Neural cell (in vitro differentiated cells): ENCODE results near the gene GUCA2A. TPM values are rescaled to one million over a fixed set of nuclear protein-coding genes. Genes with fewer than 3 reads are reported as not detected.

Experiments used
- H2AFZ ChIP-seq: fragments of 200-600, 300-800 bp; sonication (generic), shearing (Covaris generic); 2 replicates; pipeline ENCODE4 v1.6.0; 2014; ENCODE audit warnings: low read depth, mild to moderate bottlenecking, antibody characterized with exemption, low read length, moderate library complexity
- H3F3A ChIP-seq: fragments of 200-600 bp; shearing (Covaris generic); 2 replicates; pipeline ENCODE4 v1.6.1; 2016; ENCODE audit warnings: mild to moderate bottlenecking, moderate library complexity, mixed read lengths, antibody characterized with exemption, low read length; ENCODE audit not compliant: insufficient read depth, poor library complexity, severe bottlenecking
- H3K27ac ChIP-seq: fragments of 200-600, 300-800 bp; sonication (generic), shearing (Covaris generic); 2 replicates; pipeline ENCODE4 v1.5.1; 2014; ENCODE audit warnings: mild to moderate bottlenecking, low read length, moderate library complexity
- H3K27me3 ChIP-seq: fragments of 300-800, 200-600 bp; sonication (generic), shearing (Covaris generic); 2 replicates; pipeline ENCODE4 v1.6.0; 2014; ENCODE audit warnings: mild to moderate bottlenecking, low read depth, low read length, moderate library complexity; ENCODE audit not compliant: insufficient read depth
- H3K36me3 ChIP-seq: fragments of 300-800, 200-600 bp; sonication (generic), shearing (Covaris generic); 2 replicates; pipeline ENCODE4 v1.5.1; 2014; ENCODE audit warnings: mild to moderate bottlenecking, antibody characterized with exemption, low read length, moderate library complexity; ENCODE audit not compliant: insufficient read depth
- H3K4me2 ChIP-seq: fragments of 300-800, 200-600 bp; sonication (generic), shearing (Covaris generic); 2 replicates; pipeline ENCODE4 v1.6.0; 2014; ENCODE audit warnings: mild to moderate bottlenecking, low read length
- H3K4me3 ChIP-seq: fragments of 300-800, 200-600 bp; sonication (generic), shearing (Covaris generic); 2 replicates; pipeline ENCODE4 v1.5.1; 2014; ENCODE audit warnings: mild to moderate bottlenecking, low read length, moderate library complexity
- H3K79me2 ChIP-seq: fragments of 200-600 bp; shearing (Covaris generic); replicated peaks from 2 replicates; pipeline ENCODE4 v1.6.0; 2014; ENCODE audit warnings: mild to moderate bottlenecking, low read length, moderate library complexity; ENCODE audit not compliant: insufficient read depth
- H3K9ac ChIP-seq: fragments of 300-800, 200-600 bp; sonication (generic), shearing (Covaris generic); 2 replicates; pipeline ENCODE4 v1.6.1; 2016; ENCODE audit warnings: mild to moderate bottlenecking, low read length, mixed read lengths
- H3K9me2 ChIP-seq: fragments of 200-600 bp; shearing (Covaris generic); 2 replicates; pipeline ENCODE4 v1.6.1; 2016; ENCODE audit warnings: mild to moderate bottlenecking, low read length, mixed read lengths; ENCODE audit not compliant: insufficient read depth
- H3K9me3 ChIP-seq: fragments of 200-600, 300-800 bp; sonication (generic), shearing (Covaris generic); 2 replicates; pipeline ENCODE4 v1.6.1; 2016; ENCODE audit warnings: mild to moderate bottlenecking, mixed run types, low read length, moderate library complexity, mixed read lengths
- H4K20me1 ChIP-seq: fragments of 200-600 bp; shearing (Covaris generic); 2 replicates; pipeline ENCODE4 v1.6.1; 2016; ENCODE audit warnings: mild to moderate bottlenecking, mixed run types; ENCODE audit not compliant: insufficient read depth
- EP300 ChIP-seq: fragments of 450-650 bp; conservative IDR thresholded peaks from 2 replicates; pipeline ENCODE4 v1.6.1; 2014; ENCODE audit warnings: antibody characterized with exemption, mild to moderate bottlenecking, moderate library complexity; ENCODE audit not compliant: poor library complexity, severe bottlenecking
- EZH2 ChIP-seq: fragments of 200-600, 300-800 bp; shearing (Covaris generic), sonication (generic); IDR thresholded peaks from 2 replicates; pipeline ENCODE4 v1.6.1; 2014; ENCODE audit warnings: antibody characterized with exemption, low read length, borderline replicate concordance, mild to moderate bottlenecking; ENCODE audit not compliant: insufficient read depth, poor library complexity, severe bottlenecking
- MXI1 ChIP-seq: fragments of 450-650 bp; conservative IDR thresholded peaks from 2 replicates; pipeline ENCODE4 v1.6.1; 2014; ENCODE audit warnings: antibody characterized with exemption, mild to moderate bottlenecking; ENCODE audit not compliant: poor library complexity, severe bottlenecking
- POLR2AphosphoS5 ChIP-seq: IDR thresholded peaks from 2 replicates; pipeline ENCODE4 v1.6.1; 2012
- RAD21 ChIP-seq: fragments of 450-650 bp; conservative IDR thresholded peaks from 2 replicates; pipeline ENCODE4 v1.6.1; 2014; ENCODE audit warnings: antibody characterized with exemption, mild to moderate bottlenecking, moderate library complexity
- SMC3 ChIP-seq: fragments of 450-650 bp; conservative IDR thresholded peaks from 2 replicates; pipeline ENCODE4 v1.6.1; 2014; ENCODE audit warnings: antibody characterized with exemption, mild to moderate bottlenecking, moderate library complexity; ENCODE audit not compliant: poor library complexity
- TAF1 ChIP-seq: IDR thresholded peaks from 2 replicates; pipeline ENCODE4 v1.6.1; 2012; ENCODE audit warnings: low read depth
- polyA plus RNA-seq: library from polyadenylated mRNA; depleted of rRNA; stranded (reverse); fragments of >200 nt; gene quantifications from 2 replicates; pipeline ENCODE4 v1.2.3, GENCODE V29; 2014
- TF ChIP-seq, protein P1 (sequence below): fragments of 450-650 bp; IDR thresholded peaks from 2 replicates; pipeline ENCODE4 v1.5.1; 2014; ENCODE audit warnings: antibody characterized with exemption, mild to moderate bottlenecking, moderate library complexity; ENCODE audit not compliant: poor library complexity, severe bottlenecking
- TF ChIP-seq, protein P2 (sequence below): IDR thresholded peaks from 2 replicates; pipeline ENCODE4 v1.6.1; 2012; ENCODE audit warnings: borderline replicate concordance

Gene GUCA2A
- polyA plus RNA-seq, 1 donor from 2014 or later, result not detected

DNA sequence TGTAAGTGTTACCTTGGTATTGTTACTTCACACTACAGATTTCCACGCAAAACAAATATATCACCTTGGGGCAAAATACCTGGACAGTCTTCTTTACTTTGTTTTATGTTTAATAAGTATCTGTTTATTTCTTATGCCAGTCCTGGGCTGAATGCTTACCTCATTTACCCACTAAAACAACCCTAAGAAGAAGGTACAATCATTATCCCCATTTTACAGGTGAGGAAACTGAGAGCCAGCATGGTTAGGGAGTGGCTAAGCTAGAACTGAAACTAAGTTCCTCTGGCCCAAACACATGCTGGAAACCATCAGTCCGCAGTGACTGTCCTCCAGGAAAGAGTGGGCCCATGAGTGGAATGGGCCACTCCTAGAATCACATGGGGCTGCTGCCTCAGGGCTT is 24.4 kb downstream of the GUCA2A start:
- no peak for TF ChIP-seq EZH2
- TF ChIP-seq RAD21, result no peak
- TF ChIP-seq, protein P1, sequence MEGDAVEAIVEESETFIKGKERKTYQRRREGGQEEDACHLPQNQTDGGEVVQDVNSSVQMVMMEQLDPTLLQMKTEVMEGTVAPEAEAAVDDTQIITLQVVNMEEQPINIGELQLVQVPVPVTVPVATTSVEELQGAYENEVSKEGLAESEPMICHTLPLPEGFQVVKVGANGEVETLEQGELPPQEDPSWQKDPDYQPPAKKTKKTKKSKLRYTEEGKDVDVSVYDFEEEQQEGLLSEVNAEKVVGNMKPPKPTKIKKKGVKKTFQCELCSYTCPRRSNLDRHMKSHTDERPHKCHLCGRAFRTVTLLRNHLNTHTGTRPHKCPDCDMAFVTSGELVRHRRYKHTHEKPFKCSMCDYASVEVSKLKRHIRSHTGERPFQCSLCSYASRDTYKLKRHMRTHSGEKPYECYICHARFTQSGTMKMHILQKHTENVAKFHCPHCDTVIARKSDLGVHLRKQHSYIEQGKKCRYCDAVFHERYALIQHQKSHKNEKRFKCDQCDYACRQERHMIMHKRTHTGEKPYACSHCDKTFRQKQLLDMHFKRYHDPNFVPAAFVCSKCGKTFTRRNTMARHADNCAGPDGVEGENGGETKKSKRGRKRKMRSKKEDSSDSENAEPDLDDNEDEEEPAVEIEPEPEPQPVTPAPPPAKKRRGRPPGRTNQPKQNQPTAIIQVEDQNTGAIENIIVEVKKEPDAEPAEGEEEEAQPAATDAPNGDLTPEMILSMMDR, result no peak
- TF ChIP-seq, protein P2, sequence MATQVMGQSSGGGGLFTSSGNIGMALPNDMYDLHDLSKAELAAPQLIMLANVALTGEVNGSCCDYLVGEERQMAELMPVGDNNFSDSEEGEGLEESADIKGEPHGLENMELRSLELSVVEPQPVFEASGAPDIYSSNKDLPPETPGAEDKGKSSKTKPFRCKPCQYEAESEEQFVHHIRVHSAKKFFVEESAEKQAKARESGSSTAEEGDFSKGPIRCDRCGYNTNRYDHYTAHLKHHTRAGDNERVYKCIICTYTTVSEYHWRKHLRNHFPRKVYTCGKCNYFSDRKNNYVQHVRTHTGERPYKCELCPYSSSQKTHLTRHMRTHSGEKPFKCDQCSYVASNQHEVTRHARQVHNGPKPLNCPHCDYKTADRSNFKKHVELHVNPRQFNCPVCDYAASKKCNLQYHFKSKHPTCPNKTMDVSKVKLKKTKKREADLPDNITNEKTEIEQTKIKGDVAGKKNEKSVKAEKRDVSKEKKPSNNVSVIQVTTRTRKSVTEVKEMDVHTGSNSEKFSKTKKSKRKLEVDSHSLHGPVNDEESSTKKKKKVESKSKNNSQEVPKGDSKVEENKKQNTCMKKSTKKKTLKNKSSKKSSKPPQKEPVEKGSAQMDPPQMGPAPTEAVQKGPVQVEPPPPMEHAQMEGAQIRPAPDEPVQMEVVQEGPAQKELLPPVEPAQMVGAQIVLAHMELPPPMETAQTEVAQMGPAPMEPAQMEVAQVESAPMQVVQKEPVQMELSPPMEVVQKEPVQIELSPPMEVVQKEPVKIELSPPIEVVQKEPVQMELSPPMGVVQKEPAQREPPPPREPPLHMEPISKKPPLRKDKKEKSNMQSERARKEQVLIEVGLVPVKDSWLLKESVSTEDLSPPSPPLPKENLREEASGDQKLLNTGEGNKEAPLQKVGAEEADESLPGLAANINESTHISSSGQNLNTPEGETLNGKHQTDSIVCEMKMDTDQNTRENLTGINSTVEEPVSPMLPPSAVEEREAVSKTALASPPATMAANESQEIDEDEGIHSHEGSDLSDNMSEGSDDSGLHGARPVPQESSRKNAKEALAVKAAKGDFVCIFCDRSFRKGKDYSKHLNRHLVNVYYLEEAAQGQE, result no peak
- no peak for TF ChIP-seq TAF1
- TF ChIP-seq SMC3, result no peak
- TF ChIP-seq EP300, result no peak
- TF ChIP-seq POLR2AphosphoS5, result no peak
- TF ChIP-seq MXI1, result no peak
- Histone ChIP-seq H3K4me2 (no peak overlapping the region), H3K9ac (no peak overlapping the region), H3F3A (no peaks in the 10 kb centered on the region), H3K9me3 (no peaks in the 10 kb centered on the region), H3K9me2 (no peaks in the 10 kb centered on the region), H3K36me3 (no peaks in the 10 kb centered on the region), H3K27ac (no peak overlapping the region), H4K20me1 (no peaks in the 10 kb centered on the region), H3K27me3 (no peaks in the 10 kb centered on the region), H2AFZ (no peak overlapping the region), H3K79me2 (no peaks in the 10 kb centered on the region), H3K4me3 (no peak overlapping the region)

DNA sequence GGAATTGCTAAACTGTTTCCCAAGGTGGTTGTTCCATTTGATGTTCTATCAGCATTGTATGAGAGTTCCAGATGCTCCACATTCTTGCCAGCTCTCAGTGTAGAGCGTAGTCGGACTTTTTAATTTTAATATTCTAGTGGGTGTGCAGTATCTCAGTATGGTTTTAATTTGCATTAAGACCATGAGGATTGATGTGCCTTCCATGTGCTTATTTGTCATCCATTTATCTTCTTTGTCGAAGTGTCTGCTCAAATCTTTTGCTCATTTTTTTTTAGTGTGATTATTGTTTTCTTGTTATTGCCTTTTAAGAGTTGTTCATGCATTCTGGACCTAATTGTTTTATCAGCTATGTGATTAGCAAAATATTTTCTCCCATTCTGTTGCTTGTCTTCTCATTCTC is 25.1 kb downstream of the GUCA2A start:
- TF ChIP-seq POLR2AphosphoS5 (no peak), EZH2 (no peak), EP300 (no peak), SMC3 (no peak), RAD21 (no peak)
- TF ChIP-seq, protein P1, result no peak
- TF ChIP-seq, protein P2, result no peak
- Histone ChIP-seq H3K36me3 (no peaks in the 10 kb centered on the region), H3K9me2 (no peaks in the 10 kb centered on the region), H3K79me2 (no peaks in the 10 kb centered on the region), H2AFZ (no peak overlapping the region), H3K4me2 (no peak overlapping the region), H3K9me3 (no peaks in the 10 kb centered on the region), H3K27me3 (no peaks in the 10 kb centered on the region), H3K27ac (no peak overlapping the region), H3K4me3 (no peak overlapping the region), H3K9ac (no peak overlapping the region), H4K20me1 (no peaks in the 10 kb centered on the region), H3F3A (no peaks in the 10 kb centered on the region)
